IMR-90 (cell line): ENCODE measurements around the gene MBOAT1. TPM values are rescaled to one million over a fixed set of nuclear protein-coding genes. Genes with fewer than 3 reads are reported as not detected.
"Not testable (repeated sequence)": the region's sequence is repeated elsewhere in the genome, so short reads cannot be mapped to it uniquely, and the experiment has no call there.

Source experiments
- ATAC-seq: fragments of 200-7000 bp; cut with Tn5 transposase; 2 replicates; pipeline ENCODE4 v1.9.1; 2020; ENCODE audit warnings: low read depth, mild to moderate bottlenecking, moderate library complexity
- BruUV-seq: library from RNA; stranded (reverse); fragments of 400-500 nt; replicated peaks from 2 replicates; lab custom pipeline; 2021; lab: Mats Ljungman, UMichigan
- CTCF ChIA-PET: fragments of 300-600 bp; formaldehyde crosslinking; extraction: SDS; loops from one replicate; lab custom pipeline; 2021; ENCODE audit warnings: antibody characterized with exemption; lab: Yijun Ruan, JAX
- POLR2A ChIA-PET: fragments of 300-600 bp; sonication (Branson Sonifier 250); formaldehyde crosslinking; loops from one replicate; lab custom pipeline; 2022; ENCODE audit warnings: antibody characterized with exemption; ENCODE audit not compliant: unreplicated experiment; lab: Charles Lee
- DNase-seq: peaks from one replicate; pipeline ENCODE4 v3.0.0; 2013
- H2AFZ ChIP-seq: replicated peaks from 2 replicates; pipeline ENCODE3; 2013; ENCODE audit warnings: low read length, mild to moderate bottlenecking; ENCODE audit not compliant: poor library complexity
- H2AK5ac ChIP-seq: 2 replicates; pipeline ENCODE4 v1.6.1; 2013; ENCODE audit warnings: low read depth, low read length, inconsistent platforms
- H2AK9ac ChIP-seq: replicated peaks from 2 replicates; pipeline ENCODE3; 2013; ENCODE audit warnings: mild to moderate bottlenecking, low read depth, low read length, moderate library complexity; ENCODE audit not compliant: poor library complexity
- H2BK120ac ChIP-seq: 2 replicates; pipeline ENCODE4 v1.6.1; 2013; ENCODE audit warnings: low read depth, low read length, inconsistent platforms
- H2BK15ac ChIP-seq: 3 replicates; pipeline ENCODE4 v1.6.1; 2013; ENCODE audit warnings: low read depth, low read length, inconsistent platforms
- H2BK20ac ChIP-seq: 2 replicates; pipeline ENCODE4 v1.6.1; 2013; ENCODE audit warnings: low read depth, mild to moderate bottlenecking, inconsistent platforms, low read length, moderate library complexity
- H2BK5ac ChIP-seq: 2 replicates; pipeline ENCODE4 v1.6.1; 2013; ENCODE audit warnings: mild to moderate bottlenecking, low read depth, low read length, inconsistent platforms; ENCODE audit not compliant: poor library complexity, severe bottlenecking
- H3K14ac ChIP-seq: replicated peaks from 2 replicates; pipeline ENCODE4 v1.6.1; 2013; ENCODE audit warnings: low read depth, low read length, inconsistent platforms
- H3K18ac ChIP-seq: 2 replicates; pipeline ENCODE4 v1.6.1; 2013; ENCODE audit warnings: low read depth, low read length, control low read depth
- H3K23ac ChIP-seq: 2 replicates; pipeline ENCODE4 v1.6.1; 2013; ENCODE audit warnings: low read depth, low read length, inconsistent platforms
- H3K27ac ChIP-seq: 2 replicates; pipeline ENCODE4 v1.5.1; 2013; ENCODE audit warnings: mild to moderate bottlenecking, control low read depth, low read length; ENCODE audit not compliant: insufficient read depth
- H3K27me3 ChIP-seq: 2 replicates; pipeline ENCODE4 v1.6.1; 2013; ENCODE audit warnings: low read length; ENCODE audit not compliant: control insufficient read depth, insufficient read depth
- H3K36me3 ChIP-seq: 2 replicates; pipeline ENCODE4 v1.6.1; 2013; ENCODE audit warnings: low read length, mixed read lengths; ENCODE audit not compliant: control insufficient read depth, insufficient read depth
- H3K4ac ChIP-seq: 2 replicates; pipeline ENCODE4 v1.6.1; 2013; ENCODE audit warnings: low read depth, low read length, inconsistent platforms
- H3K4me1 ChIP-seq: 2 replicates; pipeline ENCODE4 v1.6.1; 2013; ENCODE audit warnings: low read length, mixed read lengths; ENCODE audit not compliant: control insufficient read depth, insufficient read depth
- H3K4me2 ChIP-seq: 2 replicates; pipeline ENCODE4 v1.6.1; 2013; ENCODE audit warnings: low read depth, mild to moderate bottlenecking, control low read depth, low read length, moderate library complexity
- H3K4me3 ChIP-seq: 2 replicates; pipeline ENCODE4 v1.5.1; 2013; ENCODE audit warnings: low read depth, mild to moderate bottlenecking, control low read depth, low read length, moderate library complexity; ENCODE audit not compliant: insufficient read depth
- H3K56ac ChIP-seq: 2 replicates; pipeline ENCODE4 v1.6.1; 2013; ENCODE audit warnings: low read length, inconsistent platforms; ENCODE audit not compliant: insufficient read depth; ENCODE audit errors: extremely low read depth
- H3K79me1 ChIP-seq, 2 experiments: 2 replicates each; pipeline ENCODE4 v1.6.1; 2013; ENCODE audit warnings: low read length in 2 of 2, inconsistent platforms in 1 of 2, low read depth in 1 of 2
- H3K9ac ChIP-seq: 2 replicates; pipeline ENCODE4 v1.6.1; 2013; ENCODE audit warnings: low read depth, low read length, control low read depth
- H3K9me1 ChIP-seq: 2 replicates; pipeline ENCODE4 v1.6.1; 2013; ENCODE audit warnings: low read length, inconsistent platforms; ENCODE audit not compliant: insufficient read depth
- H3K9me3 ChIP-seq: 2 replicates; pipeline ENCODE4 v1.6.1; 2013; ENCODE audit warnings: low read length; ENCODE audit not compliant: control insufficient read depth, insufficient read depth
- H4K20me1 ChIP-seq: 2 replicates; pipeline ENCODE4 v1.6.1; 2013; ENCODE audit warnings: low read length, inconsistent platforms; ENCODE audit not compliant: insufficient read depth
- H4K5ac ChIP-seq: 2 replicates; pipeline ENCODE4 v1.6.1; 2013; ENCODE audit warnings: mild to moderate bottlenecking, low read depth, low read length, control low read depth
- H4K8ac ChIP-seq, 2 experiments: 2 replicates each; pipeline ENCODE4 v1.6.1; 2013; ENCODE audit warnings: low read depth in 2 of 2, low read length in 2 of 2, control low read depth in 1 of 2, inconsistent platforms in 1 of 2
- H4K91ac ChIP-seq: 2 replicates; pipeline ENCODE4 v1.6.1; 2013; ENCODE audit warnings: low read depth, low read length, inconsistent platforms; ENCODE audit not compliant: insufficient read depth
- CEBPB ChIP-seq: IDR thresholded peaks from 2 replicates; pipeline ENCODE4 v1.6.1; 2012; ENCODE audit warnings: low read depth, low read length, improper control_type of control experiment
- MAFK ChIP-seq: IDR thresholded peaks from 2 replicates; pipeline ENCODE4 v1.6.1; 2012; ENCODE audit warnings: low read depth, low read length, improper control_type of control experiment
- NFE2L2 ChIP-seq: fragments of 150-350 bp; IDR thresholded peaks from 2 replicates; pipeline ENCODE4 v1.6.1; 2016; ENCODE audit warnings: low read depth, mild to moderate bottlenecking, low read length
- WGBS, 2 experiments: methylation state at CpG; one replicate each; pipeline versions ENCODE4 v1.1.5 to v1.1.7; 2013; ENCODE audit warnings: missing lambda C conversion rate in 2 of 2; ENCODE audit not compliant: insufficient read length in 1 of 2; ENCODE audit errors: extremely low coverage in 2 of 2; 5-methylcytosine and 5-hydroxymethylcytosine counted together
- dilution Hi-C: fragments of 300-500 bp; cut with HindIII; formaldehyde crosslinking; loops from one replicate; pipeline ENCODE4 v1.14.3; 2018; ENCODE audit warnings: low sequenced_read_pairs; ENCODE audit not compliant: unreplicated experiment
- in situ Hi-C: fragments of 300-500 bp; cut with MboI; formaldehyde crosslinking; loops from 3 replicates; pipeline ENCODE4 v1.14.3; 2019; ENCODE audit warnings: low sequenced_read_pairs, inconsistent platforms, mixed read lengths
- intact Hi-C: fragments of 100-400 bp; cut with micrococcal nuclease; formaldehyde crosslinking; loops from 2 replicates; pipeline ENCODE4 v1.10.0; 2022
- polyA plus RNA-seq, 3 experiments: library from polyadenylated mRNA; depleted of rRNA; stranded (reverse); fragments of >200 nt; gene quantifications; 2 replicates each; pipeline ENCODE4 v1.2.3, GENCODE V29; 2012; ENCODE audit warnings: low replicate concordance in 1 of 3
- total RNA-seq: library from RNA; depleted of rRNA; stranded (reverse); fragments of >200 nt; gene quantifications from 2 replicates; pipeline ENCODE4 v1.2.3, GENCODE V29; 2012

MBOAT1 gene
- total and polyA plus RNA-seq, 2 of the 4 experiments (the other 2 are of a cell fraction): 1.6 to 4.7 TPM

DNA sequence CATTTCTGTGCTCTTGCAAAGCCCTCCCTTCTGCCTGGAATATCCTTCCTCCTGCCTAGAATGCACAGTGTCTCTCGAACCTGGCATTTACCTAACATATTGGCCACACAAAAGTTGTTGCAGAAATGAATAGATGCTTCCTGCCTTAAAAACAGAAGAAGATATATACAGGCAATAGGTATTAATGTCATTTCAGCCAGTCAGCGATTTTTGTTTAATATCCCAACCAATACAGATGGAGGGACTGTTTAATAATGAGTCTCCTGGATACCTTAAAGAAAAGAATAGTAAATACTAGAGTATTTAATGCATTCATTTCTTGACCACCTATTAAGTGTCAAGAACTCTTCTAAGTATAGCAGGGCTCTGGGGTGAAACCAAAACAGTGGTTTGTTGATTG is 70.3 kb downstream of the MBOAT1 start:
- Histone ChIP-seq H3K27ac (no peak overlapping the region), H2AK5ac (no peak overlapping the region), H2AK9ac (no peak overlapping the region), H3K4me3 (no peak overlapping the region), H3K4me2 (no peak overlapping the region), H3K9ac (no peak overlapping the region), H3K14ac (no peak overlapping the region), H4K20me1 (no peaks in the 10 kb centered on the region), H2BK15ac (no peak overlapping the region), H3K9me1 (peaks cover 3% of the 10 kb centered on the region; the same call in 1 of the 2 replicates), H3K4me1 (peaks cover 1% of the 10 kb centered on the region; the same call in 1 of the 2 replicates), H3K23ac (no peak overlapping the region), H3K36me3 (no peaks in the 10 kb centered on the region; the same call in 1 of the 2 replicates), H2BK5ac (no peak overlapping the region), H3K56ac (no peak overlapping the region), H3K9me3 (no peaks in the 10 kb centered on the region), H4K5ac (no peak overlapping the region), H3K79me1 (no peaks in the 10 kb centered on the region), H2AFZ (no peak overlapping the region), H2BK20ac (no peak overlapping the region), H3K4ac (no peak overlapping the region), H2BK120ac (no peak overlapping the region), H4K8ac (no peak overlapping the region), H3K27me3 (no peaks in the 10 kb centered on the region), H3K18ac (no peak overlapping the region), H4K91ac (no peak overlapping the region)
- ATAC-seq: no peak
- no CpG with 5 or more reads among the region's 2 CpGs for WGBS, 2 experiments
- POLR2A ChIA-PET: interaction anchor here (0.6 kb wide), 1 partner anchor 41 kb away, joined by 3 read pairs; no protein-coding TSS in a partner anchor
- intact Hi-C loops: no loop called here
- no TSS peak for BruUV-seq
- TF ChIP-seq CEBPB: no peak
- no peak for TF ChIP-seq NFE2L2
- peak; percentile 74 for TF ChIP-seq MAFK
- in situ Hi-C loops: no loop called here
- dilution Hi-C loops: no loop called here
- CTCF ChIA-PET: interaction anchor here (0.7 kb wide), 1 partner anchor 21 kb away, joined by 3 read pairs; no protein-coding TSS in a partner anchor
- no peak for DNase-seq

- ATAC-seq, H3K9ac ChIP-seq, CTCF ChIA-PET, H4K5ac ChIP-seq, H3K18ac ChIP-seq, H3K4me2 ChIP-seq, H4K8ac ChIP-seq, H3K9me1 ChIP-seq, H4K91ac ChIP-seq, H3K27ac ChIP-seq, H4K20me1 ChIP-seq, H2AFZ ChIP-seq, DNase-seq, in situ Hi-C loops, H3K79me1 ChIP-seq, H3K4me1 ChIP-seq, H3K9me3 ChIP-seq, H3K23ac ChIP-seq, intact Hi-C loops, H3K56ac ChIP-seq, POLR2A ChIA-PET, H2AK9ac ChIP-seq, H3K4ac ChIP-seq, H2BK5ac ChIP-seq, dilution Hi-C loops, H3K4me3 ChIP-seq, BruUV-seq, H2BK120ac ChIP-seq, H2BK15ac ChIP-seq, H3K27me3 ChIP-seq, H2AK5ac ChIP-seq, H2BK20ac ChIP-seq, H3K36me3 ChIP-seq, H3K14ac ChIP-seq: not testable (repeated sequence)
- 100% methylated on average over 1 of the region's 11 CpGs; no CpG with 5 or more reads in 1 of the 2 experiments for WGBS, 2 experiments
Measured at GRCh38 chr6:20139127-20139963, 72.9 kb downstream of the MBOAT1 start.
